Heart left ventricle (tissue), 13 donors: ENCODE data around the gene ETV4.
"Not testable (repeated sequence)": the region's sequence is repeated elsewhere in the genome, so short reads cannot be mapped to it uniquely, and the experiment has no call there.

Experiments
- POLR2A ChIP-seq, 2 donors: fragments of 450-650 bp; IDR thresholded peaks; one replicate each; pipeline ENCODE4 v1.6.1; 2017; ENCODE audit warnings: antibody characterized with exemption in 2 of 2, mild to moderate bottlenecking in 2 of 2, moderate library complexity in 2 of 2
- TF ChIP-seq, protein P1 (sequence below), 12 donors: fragments of 200-600 bp; sonication (generic) in 4 of 12; IDR thresholded peaks; one replicate each; pipeline versions ENCODE4 v1.5.0 to v1.8.0; 2018 to 2022; ENCODE audit warnings: antibody characterized with exemption in 12 of 12, mild to moderate bottlenecking in 5 of 12
- donor health status: ischemic (EF 13 %, LVEDD 7.1; RV severe dilation, severe dysfunction).
- donor health status: DM: no; HTN: yes; CAD: no.
- donor health status: DM: no; HTN: no; CAD: no.
- donor health status: ischemic (EF 25% LVEDD 6.9; RV normal size, moderate dysfunction).
- donor health status: ischemic (EF 25% LVEDD 5.7; RV mildly dilated, moderate dysfunction).
- donor health status: ischemic (EF 35%, LVEDD 5.7; RV mildly dilated, moderate dysfunction).
- donor health status: nonischemic (EF 11% LVEDD 7.7; RV severe dilation, severe dysfunction).
- donor health status: DM: yes; HTN: yes; CAD: no.
- donor health status: PGD.
- donor health status: ischemic (EF 29% LVEDD 5.4; RV normal size, mild dysfunction).
- donor health status: nonischemic (EF 23%, LVEDD 6.1; RV moderate dilation, normal function).

DNA sequence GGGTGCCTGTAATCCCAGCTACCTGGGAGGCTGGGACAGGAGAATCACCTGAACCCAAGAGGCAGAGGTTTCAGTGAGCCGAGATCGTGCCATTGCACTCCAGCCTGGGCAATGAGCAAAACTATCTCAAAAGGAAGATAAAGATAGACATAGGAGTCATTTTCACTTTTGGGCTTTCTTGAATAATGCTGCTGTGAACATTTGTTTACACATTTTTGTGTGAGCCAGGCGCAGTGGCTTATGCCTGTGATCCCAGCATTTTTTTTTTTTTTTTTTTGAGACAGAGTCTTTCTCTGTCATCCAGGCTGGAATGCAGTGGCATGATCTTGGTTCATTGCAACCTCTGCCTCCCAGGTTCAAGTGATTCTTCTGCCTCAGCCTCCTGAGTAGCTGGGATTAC is 34.9 kb downstream of the ETV4 start:
- not testable (repeated sequence) for TF ChIP-seq POLR2A (IDR thresholded peaks at IDR 0.05)
- TF ChIP-seq, protein P1, sequence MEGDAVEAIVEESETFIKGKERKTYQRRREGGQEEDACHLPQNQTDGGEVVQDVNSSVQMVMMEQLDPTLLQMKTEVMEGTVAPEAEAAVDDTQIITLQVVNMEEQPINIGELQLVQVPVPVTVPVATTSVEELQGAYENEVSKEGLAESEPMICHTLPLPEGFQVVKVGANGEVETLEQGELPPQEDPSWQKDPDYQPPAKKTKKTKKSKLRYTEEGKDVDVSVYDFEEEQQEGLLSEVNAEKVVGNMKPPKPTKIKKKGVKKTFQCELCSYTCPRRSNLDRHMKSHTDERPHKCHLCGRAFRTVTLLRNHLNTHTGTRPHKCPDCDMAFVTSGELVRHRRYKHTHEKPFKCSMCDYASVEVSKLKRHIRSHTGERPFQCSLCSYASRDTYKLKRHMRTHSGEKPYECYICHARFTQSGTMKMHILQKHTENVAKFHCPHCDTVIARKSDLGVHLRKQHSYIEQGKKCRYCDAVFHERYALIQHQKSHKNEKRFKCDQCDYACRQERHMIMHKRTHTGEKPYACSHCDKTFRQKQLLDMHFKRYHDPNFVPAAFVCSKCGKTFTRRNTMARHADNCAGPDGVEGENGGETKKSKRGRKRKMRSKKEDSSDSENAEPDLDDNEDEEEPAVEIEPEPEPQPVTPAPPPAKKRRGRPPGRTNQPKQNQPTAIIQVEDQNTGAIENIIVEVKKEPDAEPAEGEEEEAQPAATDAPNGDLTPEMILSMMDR (IDR thresholded peaks at IDR 0.05): not testable (repeated sequence)
